Uterus (tissue), 2 donors: ENCODE data around the gene MRPL43.

ENCODE experiments used
- CTCF ChIP-seq, 4 experiments: fragments of 200-600 bp in 2 of 4; fragments of 450-650 bp in 2 of 4; sonication (generic) in 2 of 4; IDR thresholded peaks; one replicate each; pipeline ENCODE4 v1.5.1; 2016 to 2019; ENCODE audit warnings: antibody characterized with exemption in 4 of 4, mild to moderate bottlenecking in 2 of 4, moderate library complexity in 1 of 4
- POLR2A ChIP-seq, 2 donors: fragments of 450-650 bp; IDR thresholded peaks; one replicate each; pipeline ENCODE4 v1.6.1; 2016; ENCODE audit warnings: antibody characterized with exemption in 2 of 2, mild to moderate bottlenecking in 1 of 2, moderate library complexity in 1 of 2

GRCh38 chr10:100963826-100964225 lies 23.5 kb downstream of the MRPL43 start:
- TF ChIP-seq POLR2A (IDR thresholded peaks at IDR 0.05) (no peak), CTCF (IDR thresholded peaks at IDR 0.05) (no peak)
